GM12892 (cell line): ENCODE data around the gene FER.

Experiments used
- DNase-seq: peaks from one replicate; pipeline ENCODE4 v3.0.0; 2011; ENCODE audit not compliant: insufficient read length
- FAIRE-seq: peaks from 2 replicates; lab custom pipeline; 2011; peaks lifted over from hg19 to GRCh38; lab: Jason Lieb, UNC
- POLR2A ChIP-seq: IDR thresholded peaks from 2 replicates; pipeline ENCODE4 v1.6.1; 2011; ENCODE audit warnings: low read depth, low read length, control low read depth
- POLR2AphosphoS5 ChIP-seq: IDR thresholded peaks from 2 replicates; pipeline ENCODE4 v1.6.1; 2011; ENCODE audit warnings: low read depth, low read length, control low read depth
- TAF1 ChIP-seq: IDR thresholded peaks from 2 replicates; pipeline ENCODE4 v1.6.1; 2011; ENCODE audit warnings: low read depth, mild to moderate bottlenecking, control low read depth, low read length, borderline replicate concordance

Gene FER

GRCh38 chr5:109234381-109234780 is 486.7 kb downstream of the FER start:
- DNase-seq (no peak), FAIRE-seq (no peak)
- TF ChIP-seq TAF1 (no peak), POLR2AphosphoS5 (no peak), POLR2A (no peak)

DNA sequence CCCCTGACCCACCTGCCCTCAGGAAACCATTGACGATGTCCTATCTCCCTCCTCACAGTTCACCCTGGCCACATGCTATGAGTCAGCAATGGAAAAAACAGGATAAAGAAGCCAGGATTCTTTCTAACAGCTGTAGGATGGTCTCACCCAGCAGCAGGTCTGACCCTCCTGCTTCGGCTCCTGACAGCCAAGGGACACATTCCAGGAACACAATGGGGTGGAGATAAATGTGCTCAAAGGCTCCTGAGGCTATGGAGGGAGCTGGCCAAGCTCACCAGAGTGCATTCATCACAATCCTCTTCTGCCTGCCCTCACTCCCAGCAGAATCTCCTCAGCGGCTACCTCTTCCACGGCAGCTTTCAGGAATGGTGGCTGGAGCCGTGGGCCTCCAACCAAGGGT is 491.8 kb downstream of the FER start:
- no peak for TF ChIP-seq TAF1
- no peak for TF ChIP-seq POLR2AphosphoS5
- TF ChIP-seq POLR2A: no peak
- FAIRE-seq (no peak), DNase-seq (no peak)

GRCh38 chr5:109242518-109242917 is 494.8 kb downstream of the FER start:
- FAIRE-seq (no peak), DNase-seq (no peak)
- no peak for TF ChIP-seq POLR2AphosphoS5
- no peak for TF ChIP-seq POLR2A
- TF ChIP-seq TAF1: no peak

- FAIRE-seq (no peak), DNase-seq (no peak)
- TF ChIP-seq TAF1 (no peak), POLR2A (no peak), POLR2AphosphoS5 (no peak)
Observed at GRCh38 chr5:109246395-109246794, 498.7 kb downstream of the FER start.
